Right ventricle myocardium inferior (tissue), 1 donor: ENCODE results near the gene ECM2. TPM values are rescaled to one million over a fixed set of nuclear protein-coding genes. Genes with fewer than 3 reads are reported as not detected.

Source experiments
- ATAC-seq: fragments of 200-7000 bp; cut with Tn5 transposase; one replicate; pipeline ENCODE4 v1.9.1; 2020; ENCODE audit warnings: mild to moderate bottlenecking, moderate library complexity
- DNase-seq: peaks from one replicate; pipeline ENCODE4 v3.0.0; 2021; ENCODE audit errors: missing footprints
- intact Hi-C: fragments of 100-400 bp; cut with DNase I; formaldehyde crosslinking; loops from one replicate; pipeline ENCODE4 v1.11.0; 2022
- total RNA-seq: library from RNA; stranded (reverse); fragmentation: NEBNext Ultra II Directional; extraction: Animal tissue kit (Norgen Biotek cat#: 25700); gene quantifications from one replicate; pipeline ENCODE4 v1.2.1, GENCODE V29; 2021
- donor health status: DM: no; HTN: yes; CAD: no; lungs with severe emphysema.

ECM2 gene
- total RNA-seq, 1 donor from 2014 or later, result 8.5 TPM

- ATAC-seq (no peak), DNase-seq (no peak)
- intact Hi-C loops, result loop anchor here (10.0 kb wide), 1 partner anchor 74 kb away; no protein-coding TSS in a partner anchor
Observed at GRCh38 chr9:92530893-92531292, 4.9 kb downstream of the ECM2 start.

- intact Hi-C loops, result no loop called here
- no peak for ATAC-seq
- no peak for DNase-seq
Observed at GRCh38 chr9:92529124-92529523, 6.7 kb downstream of the ECM2 start.

- DNase-seq, result no peak
- intact Hi-C loops, result no loop called here
- peak; percentile 62 for ATAC-seq
Observed at GRCh38 chr9:92528522-92528849, 7.3 kb downstream of the ECM2 start.

GRCh38 chr9:92527832-92528521 is 7.8 kb downstream of the ECM2 start:
- intact Hi-C loops, result no loop called here
- ATAC-seq (peak; percentile 90), DNase-seq (no peak)

GRCh38 chr9:92527291-92527828 is 8.4 kb downstream of the ECM2 start:
- intact Hi-C loops, result no loop called here
- DNase-seq (no peak), ATAC-seq (no peak)

GRCh38 chr9:92525306-92525705 is 10.5 kb downstream of the ECM2 start:
- DNase-seq (no peak), ATAC-seq (no peak)
- intact Hi-C loops, result no loop called here

- intact Hi-C loops, result no loop called here
Observed at GRCh38 chr9:92524881-92525280, 10.9 kb downstream of the ECM2 start.

GRCh38 chr9:92522983-92523970 is 12.5 kb downstream of the ECM2 start:
- intact Hi-C loops, result no loop called here
- ATAC-seq (no peak), DNase-seq (no peak)

More at GRCh38 chr9:92524881-92525280, 10.9 kb downstream of the ECM2 start:
- DNase-seq, result no peak
- no peak for ATAC-seq

GRCh38 chr9:92520837-92521236 is 15.0 kb downstream of the ECM2 start:
- intact Hi-C loops, result no loop called here
- DNase-seq (no peak), ATAC-seq (no peak)

- no peak for ATAC-seq
- intact Hi-C loops, result no loop called here
Observed at GRCh38 chr9:92518199-92518598, 17.6 kb downstream of the ECM2 start.

GRCh38 chr9:92517046-92517445 is 18.7 kb downstream of the ECM2 start:
- DNase-seq (no peak), ATAC-seq (no peak)
- intact Hi-C loops, result no loop called here

More at GRCh38 chr9:92518199-92518598, 17.6 kb downstream of the ECM2 start:
- no peak for DNase-seq

- ATAC-seq (no peak), DNase-seq (no peak)
- intact Hi-C loops, result no loop called here
Observed at GRCh38 chr9:92516521-92516920, 19.3 kb downstream of the ECM2 start.

GRCh38 chr9:92514635-92515034 is 21.2 kb downstream of the ECM2 start:
- intact Hi-C loops, result no loop called here
- ATAC-seq (no peak), DNase-seq (no peak)

GRCh38 chr9:92513349-92513748 is 22.4 kb downstream of the ECM2 start:
- ATAC-seq, result no peak
- DNase-seq, result no peak
- intact Hi-C loops, result no loop called here

- no peak for ATAC-seq
- intact Hi-C loops, result no loop called here
- no peak for DNase-seq
Observed at GRCh38 chr9:92512622-92513021, 23.2 kb downstream of the ECM2 start.

GRCh38 chr9:92510747-92511146 is 25.0 kb downstream of the ECM2 start:
- no peak for DNase-seq
- ATAC-seq, result no peak
- intact Hi-C loops, result no loop called here

- no peak for DNase-seq
- intact Hi-C loops, result loop anchor here (10.0 kb wide), 1 partner anchor 106 kb away; no protein-coding TSS in a partner anchor
- ATAC-seq, result no peak
Observed at GRCh38 chr9:92509050-92509449, 26.7 kb downstream of the ECM2 start.

GRCh38 chr9:92508018-92508820 is 27.6 kb downstream of the ECM2 start:
- intact Hi-C loops, result loop anchor here (10.0 kb wide), 1 partner anchor 107 kb away; no protein-coding TSS in a partner anchor
- no peak for ATAC-seq
- DNase-seq, result no peak

- ATAC-seq, result no peak
- intact Hi-C loops, result loop anchor here (10.0 kb wide), 1 partner anchor 107 kb away; no protein-coding TSS in a partner anchor
- no peak for DNase-seq
Observed at GRCh38 chr9:92507496-92507895, 28.3 kb downstream of the ECM2 start.
